Adipocyte (in vitro differentiated cells): ENCODE measurements around the gene KMT2E.
"Not testable (repeated sequence)": the region's sequence is repeated elsewhere in the genome, so short reads cannot be mapped to it uniquely, and the experiment has no call there.

Experiments used
- DNase-seq: peaks from one replicate; pipeline ENCODE4 v3.0.0-alpha.2; 2015; ENCODE audit warnings: low read depth
- H3K27me3 ChIP-seq: replicated peaks from 2 replicates; pipeline ENCODE4 v1.7.0; 2013; ENCODE audit warnings: mild to moderate bottlenecking, low read length, moderate library complexity; ENCODE audit not compliant: control insufficient read depth, insufficient read depth
- H3K36me3 ChIP-seq: 2 replicates; pipeline ENCODE4 v1.7.0; 2013; ENCODE audit warnings: low read length, mild to moderate bottlenecking, moderate library complexity; ENCODE audit not compliant: control insufficient read depth, insufficient read depth, severe bottlenecking
- H3K4me1 ChIP-seq: 2 replicates; pipeline ENCODE4 v1.7.0; 2013; ENCODE audit warnings: mild to moderate bottlenecking, low read length, moderate library complexity; ENCODE audit not compliant: control insufficient read depth, insufficient read depth
- H3K4me3 ChIP-seq: 2 replicates; pipeline ENCODE4 v1.7.0; 2013; ENCODE audit warnings: mild to moderate bottlenecking, low read length, moderate library complexity
- H3K9ac ChIP-seq: 2 replicates; pipeline ENCODE4 v1.7.0; 2013; ENCODE audit warnings: mild to moderate bottlenecking, low read length, moderate library complexity
- H3K9me3 ChIP-seq: 2 replicates; pipeline ENCODE4 v1.7.0; 2013; ENCODE audit warnings: mild to moderate bottlenecking, low read length, moderate library complexity; ENCODE audit not compliant: control insufficient read depth

The KMT2E gene

DNA sequence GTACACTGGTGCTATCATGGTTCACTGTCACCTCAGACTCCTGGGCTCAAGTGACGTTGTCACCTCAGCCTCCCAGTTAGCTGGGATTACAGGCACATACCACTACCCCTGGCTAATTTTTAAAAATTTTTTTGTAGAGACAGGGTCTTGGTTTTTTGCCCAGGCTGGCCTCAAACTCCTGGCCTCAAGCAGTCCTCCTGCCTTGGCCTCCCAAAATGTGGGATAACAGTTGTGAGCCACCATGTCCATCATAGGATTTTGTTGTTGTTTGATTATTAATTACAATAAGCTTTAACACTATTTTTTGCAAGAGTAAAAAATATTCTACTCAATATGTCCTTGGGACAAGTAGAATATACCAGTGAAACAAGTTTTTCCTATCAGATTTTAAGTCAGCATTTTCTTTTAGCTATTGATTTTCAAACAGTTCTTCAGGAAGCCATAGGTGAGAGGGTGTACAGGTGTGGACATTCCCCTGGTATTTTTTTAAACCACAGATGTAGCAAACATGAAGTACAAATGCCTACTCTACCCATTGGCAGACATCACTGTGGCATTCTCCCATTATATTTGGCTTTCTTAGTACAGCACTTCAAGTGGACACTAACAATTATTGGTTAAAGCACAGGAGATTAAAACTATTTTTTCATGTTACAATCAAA is 18.7 kb downstream of the KMT2E start:
- Histone ChIP-seq H3K27me3 (no peaks in the 10 kb centered on the region), H3K36me3 (no peaks in the 10 kb centered on the region), H3K4me1 (peaks cover 12% of the 10 kb centered on the region), H3K9me3 (no peaks in the 10 kb centered on the region), H3K4me3 (no peak overlapping the region), H3K9ac (no peak overlapping the region)
- no peak for DNase-seq

DNA sequence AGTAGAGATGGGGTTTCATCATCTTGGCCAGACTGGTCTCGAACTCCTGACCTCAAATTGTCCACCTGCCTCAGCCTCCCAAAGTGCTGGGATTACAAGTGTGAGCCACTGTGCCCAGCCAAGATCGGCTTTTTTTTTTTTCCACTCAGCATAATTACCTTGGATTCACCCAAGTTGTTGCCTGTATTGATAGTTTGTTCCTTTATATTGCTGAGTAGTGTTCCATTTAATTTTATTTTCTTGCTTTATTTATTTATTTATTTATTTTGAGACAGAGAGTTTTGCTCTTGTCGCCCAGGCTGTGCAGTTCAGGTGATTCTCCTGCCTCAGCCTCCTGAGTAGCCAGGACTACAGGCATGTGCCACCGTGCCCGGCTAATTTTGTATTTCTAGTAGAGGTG is 21.3 kb downstream of the KMT2E start:
- DNase-seq = no peak
- Histone ChIP-seq H3K36me3 (no peaks in the 10 kb centered on the region), H3K9ac (no peak overlapping the region), H3K9me3 (no peaks in the 10 kb centered on the region), H3K4me3 (no peak overlapping the region), H3K4me1 (peaks cover 29% of the 10 kb centered on the region), H3K27me3 (no peaks in the 10 kb centered on the region)

DNA sequence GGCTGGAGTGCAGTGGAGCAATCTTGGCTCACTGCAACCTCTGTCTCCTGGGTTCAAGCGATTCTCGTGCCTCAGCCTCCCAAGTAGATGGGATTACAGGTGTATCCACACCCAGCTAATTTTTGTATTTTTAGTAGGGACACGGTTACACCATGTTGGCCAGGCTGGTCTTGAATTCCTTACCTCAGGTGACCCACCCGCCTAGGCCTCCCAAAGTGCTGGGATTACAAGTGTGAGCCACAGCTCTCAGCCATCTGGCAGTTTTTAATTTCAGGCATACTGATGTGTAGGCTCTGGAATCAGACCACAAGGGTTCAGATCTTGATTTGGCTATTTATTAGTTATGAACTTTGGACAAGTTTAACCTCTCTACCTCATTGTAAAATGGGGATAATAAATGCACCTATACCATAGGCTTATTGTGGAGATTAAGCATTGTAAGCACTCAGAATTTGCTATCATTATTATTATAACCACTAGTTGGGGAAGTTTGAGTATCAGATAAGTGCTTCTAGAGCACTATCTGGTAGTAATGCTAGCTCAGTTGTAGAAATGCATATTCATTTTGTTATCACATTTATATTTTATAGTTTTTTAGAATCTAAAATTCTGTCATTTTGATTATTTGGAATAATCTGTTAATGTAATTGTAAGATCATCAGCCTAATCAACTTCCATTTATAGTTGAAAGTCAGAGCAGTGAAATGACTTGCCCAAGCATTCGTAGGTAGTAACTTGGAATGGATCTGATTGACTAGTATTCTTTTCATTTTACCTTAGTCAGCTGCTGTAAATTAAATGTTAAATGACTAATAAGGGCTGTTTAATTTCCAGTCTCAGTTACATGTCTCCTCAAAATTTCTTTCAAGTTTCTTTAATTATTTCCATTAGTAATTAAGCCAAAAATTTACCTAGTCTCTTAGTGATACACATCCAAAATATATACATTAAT is 22.5 kb downstream of the KMT2E start:
- H3K4me3 ChIP-seq = no peak overlapping the region
- peaks cover 3% of the 10 kb centered on the region for H3K36me3 ChIP-seq
- H3K27me3 ChIP-seq = no peaks in the 10 kb centered on the region
- no peaks in the 10 kb centered on the region for H3K9me3 ChIP-seq
- no peak for DNase-seq
- H3K4me1 ChIP-seq = peaks cover 31% of the 10 kb centered on the region
- no peak overlapping the region for H3K9ac ChIP-seq

DNA sequence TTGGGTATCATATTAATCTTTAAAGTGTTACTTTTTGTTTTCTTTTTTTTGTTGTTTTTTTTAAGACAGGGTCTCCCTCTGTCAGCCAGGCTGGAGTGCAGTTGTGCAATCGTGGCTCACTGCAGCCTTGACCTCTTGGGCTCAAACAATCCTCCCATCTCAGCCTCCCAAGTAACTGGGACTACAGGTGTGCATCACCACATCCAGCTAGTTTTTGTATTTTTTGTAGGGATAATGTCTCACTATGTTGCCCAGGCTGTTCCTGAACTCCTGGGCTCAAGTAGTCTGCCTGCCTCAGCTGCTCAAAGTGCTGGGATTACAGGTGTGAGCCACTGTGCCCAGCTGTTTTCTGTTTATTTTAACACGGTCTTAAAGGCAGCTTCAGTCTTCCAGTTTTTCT is 23.3 kb downstream of the KMT2E start:
- Histone ChIP-seq H3K4me1 (peaks cover 31% of the 10 kb centered on the region), H3K27me3 (no peaks in the 10 kb centered on the region), H3K36me3 (peaks cover 9% of the 10 kb centered on the region), H3K9ac (no peak overlapping the region), H3K4me3 (no peak overlapping the region), H3K9me3 (no peaks in the 10 kb centered on the region)
- no peak for DNase-seq

DNA sequence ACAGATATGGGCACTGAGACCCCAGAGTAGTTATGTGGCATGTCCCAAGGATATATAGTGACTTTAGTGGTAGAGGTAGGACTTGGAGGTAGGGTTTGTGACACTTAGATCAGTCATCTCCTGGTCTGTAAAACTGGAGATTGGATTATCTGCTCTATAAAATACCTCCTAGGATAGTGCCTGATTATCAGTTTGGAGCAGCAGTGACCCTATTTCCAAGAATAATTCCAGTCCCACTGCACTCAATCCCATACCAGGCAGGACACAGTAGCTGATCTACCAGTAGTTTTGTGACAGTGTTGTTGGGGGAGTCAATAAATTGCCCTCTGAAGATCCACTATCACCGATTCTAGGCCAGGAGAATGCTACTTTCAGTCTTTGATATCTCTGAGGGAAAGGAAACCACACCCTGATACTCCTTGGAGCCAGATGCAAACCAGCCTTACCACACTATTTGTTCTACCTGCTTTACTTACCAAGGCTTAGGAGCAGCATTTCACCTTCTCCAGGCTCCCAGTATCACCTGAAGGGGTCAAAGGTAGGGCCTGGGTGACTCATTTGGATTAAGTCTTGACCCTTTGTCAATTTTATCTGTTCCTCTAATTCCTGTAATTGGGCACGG is 30.6 kb downstream of the KMT2E start:
- Histone ChIP-seq H3K36me3 (peaks cover 59% of the 10 kb centered on the region), H3K4me1 (peaks cover 46% of the 10 kb centered on the region), H3K9me3 (no peaks in the 10 kb centered on the region), H3K9ac (no peak overlapping the region), H3K4me3 (no peak overlapping the region), H3K27me3 (no peaks in the 10 kb centered on the region)
- no peak for DNase-seq

DNA sequence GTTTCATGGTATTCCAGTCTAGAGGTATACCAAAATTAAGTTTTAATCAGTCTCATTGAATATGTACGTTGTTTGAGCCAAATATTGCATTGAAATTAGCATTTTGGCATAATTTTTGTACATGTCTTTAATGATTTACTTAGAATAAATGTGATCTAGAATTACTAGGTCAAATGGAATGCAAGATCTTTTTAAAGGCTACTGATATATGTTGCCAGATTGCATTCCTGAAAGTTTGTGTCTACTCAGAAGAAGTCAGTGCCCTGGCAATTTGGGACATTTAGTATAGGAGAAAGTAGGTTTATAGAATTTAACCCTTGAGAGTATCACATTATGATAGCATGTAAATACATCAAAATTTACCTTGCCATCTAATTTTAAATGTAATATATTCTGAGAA is 32.4 kb downstream of the KMT2E start:
- peak; percentile 83 for DNase-seq
- Histone ChIP-seq H3K9me3 (no peaks in the 10 kb centered on the region), H3K4me3 (peak overlapping the region; percentile 34), H3K36me3 (peaks cover 65% of the 10 kb centered on the region), H3K4me1 (peaks cover 32% of the 10 kb centered on the region), H3K27me3 (no peaks in the 10 kb centered on the region), H3K9ac (peak overlapping the region; percentile 17)

DNA sequence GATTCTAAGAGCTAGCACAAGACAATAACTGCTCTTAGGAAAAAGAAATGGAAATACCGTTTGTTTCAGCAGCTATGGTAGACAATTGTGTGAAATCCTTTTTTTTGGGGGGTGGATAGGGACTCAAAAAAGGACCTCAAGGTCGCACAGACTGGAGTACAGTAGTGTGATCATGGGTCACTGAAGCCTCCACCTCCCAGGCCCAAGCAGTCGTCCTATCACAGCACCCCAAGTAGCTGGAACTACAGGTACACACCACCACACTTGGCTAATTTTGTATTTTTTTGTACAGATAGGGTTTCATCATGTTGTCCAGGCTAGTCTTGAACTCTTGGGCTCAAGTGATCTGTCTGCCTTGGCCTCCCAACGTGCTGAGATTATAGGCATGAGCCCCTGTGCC is 33.9 kb downstream of the KMT2E start:
- Histone ChIP-seq H3K36me3 (peaks cover 57% of the 10 kb centered on the region), H3K9me3 (no peaks in the 10 kb centered on the region), H3K4me1 (peaks cover 32% of the 10 kb centered on the region), H3K4me3 (no peak overlapping the region), H3K27me3 (no peaks in the 10 kb centered on the region), H3K9ac (no peak overlapping the region)
- DNase-seq = no peak

DNA sequence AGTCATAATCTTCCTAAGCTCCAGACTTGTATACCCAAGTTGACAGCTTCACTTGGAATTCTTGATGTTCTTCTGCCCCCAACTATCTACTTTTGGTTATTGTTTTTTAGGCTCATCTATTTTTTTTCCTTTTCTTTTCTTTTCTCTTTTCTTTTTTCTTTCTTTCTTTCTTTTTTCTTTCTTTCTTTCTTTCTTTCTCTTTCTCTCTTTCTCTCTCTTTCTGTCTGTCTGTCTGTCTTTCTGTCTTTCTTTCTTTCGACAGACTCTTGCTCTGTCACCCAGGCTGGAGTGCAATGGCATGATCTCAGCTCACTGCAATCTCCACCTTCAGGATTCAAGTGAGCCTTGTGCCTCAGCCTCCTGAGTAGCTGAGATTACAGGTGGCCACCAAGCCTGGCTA is 36.5 kb downstream of the KMT2E start:
- no peak for DNase-seq
- Histone ChIP-seq H3K4me1 (peaks cover 32% of the 10 kb centered on the region), H3K4me3 (no peak overlapping the region), H3K36me3 (peaks cover 46% of the 10 kb centered on the region), H3K27me3 (no peaks in the 10 kb centered on the region), H3K9ac (no peak overlapping the region), H3K9me3 (no peaks in the 10 kb centered on the region)

DNA sequence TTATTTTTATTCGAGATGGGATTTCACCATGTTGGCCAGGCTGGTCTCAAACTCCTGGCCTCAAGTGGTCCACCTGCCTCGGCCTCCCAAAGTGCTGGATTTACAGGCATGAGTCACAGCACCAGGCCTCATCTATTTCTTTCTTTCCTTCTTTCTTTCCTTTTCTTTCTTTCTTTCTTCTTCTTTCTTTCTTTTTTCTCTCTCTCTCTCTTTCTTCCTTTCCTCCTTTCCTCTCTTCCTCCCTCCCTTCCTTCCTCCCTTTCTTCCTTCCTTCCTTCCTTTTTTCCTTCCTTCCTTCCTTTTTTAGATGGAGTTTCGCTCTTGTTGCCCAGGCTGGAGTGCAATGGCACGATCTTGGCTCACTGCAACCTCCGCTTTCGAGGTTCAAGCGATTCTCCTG is 36.9 kb downstream of the KMT2E start:
- H3K27me3 ChIP-seq, H3K4me3 ChIP-seq, H3K9me3 ChIP-seq, DNase-seq, H3K9ac ChIP-seq: not testable (repeated sequence)
- Histone ChIP-seq H3K4me1 (peaks cover 30% of the 10 kb centered on the region), H3K36me3 (peaks cover 42% of the 10 kb centered on the region)

DNA sequence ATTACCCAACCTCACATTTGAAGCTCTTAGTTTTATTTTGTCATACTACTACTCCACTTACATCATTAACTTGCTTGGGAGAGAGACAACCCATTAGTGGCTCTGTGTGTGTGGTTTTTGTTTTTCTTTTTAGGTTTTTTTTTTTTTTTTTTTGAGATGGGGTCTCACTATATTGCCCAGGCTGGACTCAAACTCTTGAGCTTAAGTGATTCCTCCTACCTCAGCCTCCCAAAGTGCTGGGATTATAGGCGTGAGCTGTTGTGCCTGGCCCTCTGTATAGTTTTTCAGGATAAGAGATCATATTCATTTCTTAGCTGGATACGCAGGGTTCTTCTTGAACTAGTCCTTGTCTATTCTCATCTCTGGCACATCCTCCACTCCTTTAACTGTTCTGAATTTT is 41.1 kb downstream of the KMT2E start:
- Histone ChIP-seq H3K4me3 (no peak overlapping the region), H3K36me3 (peaks cover 31% of the 10 kb centered on the region), H3K4me1 (peaks cover 10% of the 10 kb centered on the region), H3K9ac (no peak overlapping the region), H3K9me3 (no peaks in the 10 kb centered on the region), H3K27me3 (no peaks in the 10 kb centered on the region)
- DNase-seq = no peak

DNA sequence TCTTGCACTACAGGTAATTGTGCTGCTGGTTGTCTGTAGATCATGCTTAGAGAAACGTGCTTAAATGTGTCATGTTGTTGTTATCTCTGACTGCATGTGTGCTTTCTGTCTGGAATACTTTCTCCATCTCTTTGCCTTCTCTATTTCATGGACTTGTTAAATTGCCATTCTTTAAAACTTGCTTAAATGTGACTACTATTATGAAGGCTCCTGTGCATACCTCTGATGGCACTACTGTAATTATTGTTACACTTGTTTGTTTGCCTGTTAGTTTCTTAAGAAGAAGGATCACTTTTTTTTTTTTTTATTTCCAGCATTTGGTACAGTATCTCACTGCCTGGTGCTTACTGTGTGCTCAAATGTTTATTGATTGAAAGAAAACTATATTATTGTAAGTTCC is 41.6 kb downstream of the KMT2E start:
- peaks cover 27% of the 10 kb centered on the region for H3K36me3 ChIP-seq
- H3K9me3 ChIP-seq = no peaks in the 10 kb centered on the region
- H3K4me1 ChIP-seq = peaks cover 10% of the 10 kb centered on the region
- H3K27me3 ChIP-seq = no peaks in the 10 kb centered on the region
- DNase-seq = no peak
- no peak overlapping the region for H3K4me3 ChIP-seq
- H3K9ac ChIP-seq = no peak overlapping the region
